GM23338 (cell line): Measurements from ENCODE around the gene CD22. TPM values are rescaled to one million over a fixed set of nuclear protein-coding genes. Genes with fewer than 3 reads are reported as not detected.

Experiments
- ATAC-seq: fragments of 200-7000 bp; cut with Tn5 transposase; 3 replicates; pipeline ENCODE4 v1.9.1; 2020
- DNase-seq: peaks from one replicate; pipeline ENCODE4 v3.0.0-alpha.2; 2015; ENCODE audit warnings: low spot score
- H2AFZ ChIP-seq: fragments of 200-600 bp; sonication (generic); 2 replicates; pipeline ENCODE4 v1.8.0; 2016; ENCODE audit warnings: antibody characterized with exemption, mild to moderate bottlenecking, moderate library complexity
- H3F3A ChIP-seq: fragments of 200-600 bp; sonication (generic); replicated peaks from 2 replicates; pipeline ENCODE4 v1.8.0; 2017; ENCODE audit warnings: antibody characterized with exemption, mixed run types, low read depth
- H3K27ac ChIP-seq: fragments of 200-600 bp; sonication (generic); 2 replicates; pipeline ENCODE4 v1.6.1; 2016; ENCODE audit warnings: low read depth
- H3K27me3 ChIP-seq: fragments of 200-600 bp; sonication (generic); 2 replicates; pipeline ENCODE4 v1.8.0; 2016; ENCODE audit warnings: mild to moderate bottlenecking, mixed run types, moderate library complexity; ENCODE audit not compliant: insufficient read depth
- H3K36me3 ChIP-seq: fragments of 200-600 bp; sonication (generic); 2 replicates; pipeline ENCODE4 v1.8.0; 2016; ENCODE audit warnings: mild to moderate bottlenecking; ENCODE audit not compliant: insufficient read depth
- H3K4me1 ChIP-seq: fragments of 200-600 bp; sonication (generic); 2 replicates; pipeline ENCODE4 v1.8.0; 2016; ENCODE audit warnings: mild to moderate bottlenecking, moderate library complexity; ENCODE audit not compliant: insufficient read depth
- H3K4me2 ChIP-seq: fragments of 200-600 bp; sonication (generic); 2 replicates; pipeline ENCODE4 v1.7.1; 2017; ENCODE audit warnings: mixed run types
- H3K4me3 ChIP-seq: fragments of 200-600 bp; sonication (generic); 2 replicates; pipeline ENCODE4 v1.6.1; 2016; ENCODE audit warnings: mixed run types
- H3K79me2 ChIP-seq: fragments of 200-600 bp; sonication (generic); replicated peaks from 2 replicates; pipeline ENCODE4 v1.8.0; 2017; ENCODE audit warnings: mild to moderate bottlenecking; ENCODE audit not compliant: insufficient read depth
- H3K9me2 ChIP-seq: fragments of 200-600 bp; sonication (generic); 2 replicates; pipeline ENCODE4 v1.8.0; 2017; ENCODE audit not compliant: insufficient read depth
- H4K20me1 ChIP-seq: fragments of 200-600 bp; sonication (generic); replicated peaks from 2 replicates; pipeline ENCODE4 v1.8.0; 2017; ENCODE audit warnings: mild to moderate bottlenecking; ENCODE audit not compliant: insufficient read depth
- H3K27ac Mint-ChIP-seq: 2 replicates; pipeline ENCODE4 v1.8.0; 2020; ENCODE audit warnings: inconsistent platforms, mild to moderate bottlenecking, moderate library complexity, mixed read lengths
- H3K27me3 Mint-ChIP-seq: 3 replicates; pipeline ENCODE4 v1.8.0; 2022; ENCODE audit warnings: low read depth, mild to moderate bottlenecking, moderate library complexity, mixed read lengths, inconsistent platforms; ENCODE audit not compliant: insufficient read depth, poor library complexity
- H3K36me3 Mint-ChIP-seq: 3 replicates; pipeline ENCODE4 v1.8.0; 2021; ENCODE audit warnings: low read depth, mild to moderate bottlenecking, inconsistent platforms, moderate library complexity, mixed read lengths
- H3K4me1 Mint-ChIP-seq: 3 replicates; pipeline ENCODE4 v1.8.0; 2020; ENCODE audit warnings: mild to moderate bottlenecking, inconsistent platforms, mixed read lengths
- H3K4me3 Mint-ChIP-seq: 3 replicates; pipeline ENCODE4 v1.8.0; 2021; ENCODE audit warnings: moderate library complexity, mild to moderate bottlenecking, inconsistent platforms, mixed read lengths
- H3K9me3 Mint-ChIP-seq: 3 replicates; pipeline ENCODE4 v1.8.0; 2020; ENCODE audit warnings: moderate library complexity, mild to moderate bottlenecking, inconsistent platforms, mixed read lengths
- EZH2 ChIP-seq: fragments of 200-600 bp; sonication (generic); IDR thresholded peaks from one replicate; pipeline ENCODE4 v1.8.0; 2017; ENCODE audit warnings: antibody characterized with exemption, mild to moderate bottlenecking, low read depth; ENCODE audit not compliant: unreplicated experiment
- STAT1 ChIP-seq: IDR thresholded peaks from one replicate; pipeline ENCODE4 v1.6.1; 2016; ENCODE audit warnings: antibody characterized with exemption; ENCODE audit not compliant: unreplicated experiment
- polyA plus RNA-seq: library from polyadenylated mRNA; unstranded; fragments of >200 nt; fragmentation: Nextera tagmentation; extraction: Ambion mirVana; gene quantifications from 2 replicates; pipeline ENCODE4 v1.2.1, GENCODE V29; 2016
- total RNA-seq: library from RNA; depleted of rRNA; stranded (reverse); fragments of >200 nt; shearing (Covaris generic); gene quantifications from 2 replicates; pipeline ENCODE4 v1.2.3, GENCODE V29; 2014
- TF ChIP-seq, protein P1 (sequence below): fragments of 250-450 bp; sonication (Bioruptor Pico); IDR thresholded peaks from 2 replicates; pipeline ENCODE4 v1.5.0; 2020; ENCODE audit warnings: mild to moderate bottlenecking, moderate library complexity
- TF ChIP-seq, protein P2 (sequence below): IDR thresholded peaks from one replicate; pipeline ENCODE4 v1.6.1; 2018; ENCODE audit warnings: antibody characterized with exemption; ENCODE audit not compliant: unreplicated experiment

The CD22 gene
- total and polyA plus RNA-seq, 2 experiments from 2014 or later: 0.10 to 0.32 TPM

DNA sequence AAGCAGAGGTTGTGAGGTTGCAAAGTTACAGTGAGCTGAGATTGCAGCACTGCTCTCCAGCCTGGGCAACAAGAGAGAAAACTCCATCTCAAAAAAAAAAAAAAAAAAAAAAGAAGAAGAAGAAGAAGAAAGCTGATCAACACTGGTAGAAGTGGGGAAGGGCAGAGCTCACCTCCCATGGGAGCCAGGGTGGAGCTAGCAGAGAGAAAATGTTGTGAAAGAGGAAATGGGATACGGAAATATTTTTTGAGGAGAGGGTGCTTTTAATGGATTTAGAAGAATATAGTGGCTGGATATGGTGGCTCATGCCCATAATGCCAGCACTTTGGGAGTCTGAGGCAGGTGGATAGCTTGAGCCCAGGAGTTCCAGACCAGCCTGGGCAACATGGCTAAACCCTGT, 48.7 kb downstream of the CD22 start:
- Histone ChIP-seq H3K9me2 (no peaks in the 10 kb centered on the region; the same call in 1 of the 2 replicates), H3K4me2 (no peak overlapping the region), H3K4me3 (no peak overlapping the region), H3K4me1 (peaks cover 6% of the 10 kb centered on the region), H3K79me2 (no peaks in the 10 kb centered on the region), H2AFZ (no peak overlapping the region), H3K27me3 (no peaks in the 10 kb centered on the region), H3K27ac (no peak overlapping the region), H3F3A (no peaks in the 10 kb centered on the region), H4K20me1 (no peaks in the 10 kb centered on the region), H3K36me3 (no peaks in the 10 kb centered on the region)
- Mint-ChIP-seq H3K4me1 (peaks cover 10% of the 10 kb centered on the region), H3K27ac (no peak overlapping the region), H3K36me3 (no peaks in the 10 kb centered on the region; the same call in 2 of the 3 replicates), H3K9me3 (peaks cover 30% of the 10 kb centered on the region), H3K4me3 (no peak overlapping the region), H3K27me3 (peaks cover 12% of the 10 kb centered on the region)
- no peak for TF ChIP-seq STAT1
- TF ChIP-seq, protein P1, sequence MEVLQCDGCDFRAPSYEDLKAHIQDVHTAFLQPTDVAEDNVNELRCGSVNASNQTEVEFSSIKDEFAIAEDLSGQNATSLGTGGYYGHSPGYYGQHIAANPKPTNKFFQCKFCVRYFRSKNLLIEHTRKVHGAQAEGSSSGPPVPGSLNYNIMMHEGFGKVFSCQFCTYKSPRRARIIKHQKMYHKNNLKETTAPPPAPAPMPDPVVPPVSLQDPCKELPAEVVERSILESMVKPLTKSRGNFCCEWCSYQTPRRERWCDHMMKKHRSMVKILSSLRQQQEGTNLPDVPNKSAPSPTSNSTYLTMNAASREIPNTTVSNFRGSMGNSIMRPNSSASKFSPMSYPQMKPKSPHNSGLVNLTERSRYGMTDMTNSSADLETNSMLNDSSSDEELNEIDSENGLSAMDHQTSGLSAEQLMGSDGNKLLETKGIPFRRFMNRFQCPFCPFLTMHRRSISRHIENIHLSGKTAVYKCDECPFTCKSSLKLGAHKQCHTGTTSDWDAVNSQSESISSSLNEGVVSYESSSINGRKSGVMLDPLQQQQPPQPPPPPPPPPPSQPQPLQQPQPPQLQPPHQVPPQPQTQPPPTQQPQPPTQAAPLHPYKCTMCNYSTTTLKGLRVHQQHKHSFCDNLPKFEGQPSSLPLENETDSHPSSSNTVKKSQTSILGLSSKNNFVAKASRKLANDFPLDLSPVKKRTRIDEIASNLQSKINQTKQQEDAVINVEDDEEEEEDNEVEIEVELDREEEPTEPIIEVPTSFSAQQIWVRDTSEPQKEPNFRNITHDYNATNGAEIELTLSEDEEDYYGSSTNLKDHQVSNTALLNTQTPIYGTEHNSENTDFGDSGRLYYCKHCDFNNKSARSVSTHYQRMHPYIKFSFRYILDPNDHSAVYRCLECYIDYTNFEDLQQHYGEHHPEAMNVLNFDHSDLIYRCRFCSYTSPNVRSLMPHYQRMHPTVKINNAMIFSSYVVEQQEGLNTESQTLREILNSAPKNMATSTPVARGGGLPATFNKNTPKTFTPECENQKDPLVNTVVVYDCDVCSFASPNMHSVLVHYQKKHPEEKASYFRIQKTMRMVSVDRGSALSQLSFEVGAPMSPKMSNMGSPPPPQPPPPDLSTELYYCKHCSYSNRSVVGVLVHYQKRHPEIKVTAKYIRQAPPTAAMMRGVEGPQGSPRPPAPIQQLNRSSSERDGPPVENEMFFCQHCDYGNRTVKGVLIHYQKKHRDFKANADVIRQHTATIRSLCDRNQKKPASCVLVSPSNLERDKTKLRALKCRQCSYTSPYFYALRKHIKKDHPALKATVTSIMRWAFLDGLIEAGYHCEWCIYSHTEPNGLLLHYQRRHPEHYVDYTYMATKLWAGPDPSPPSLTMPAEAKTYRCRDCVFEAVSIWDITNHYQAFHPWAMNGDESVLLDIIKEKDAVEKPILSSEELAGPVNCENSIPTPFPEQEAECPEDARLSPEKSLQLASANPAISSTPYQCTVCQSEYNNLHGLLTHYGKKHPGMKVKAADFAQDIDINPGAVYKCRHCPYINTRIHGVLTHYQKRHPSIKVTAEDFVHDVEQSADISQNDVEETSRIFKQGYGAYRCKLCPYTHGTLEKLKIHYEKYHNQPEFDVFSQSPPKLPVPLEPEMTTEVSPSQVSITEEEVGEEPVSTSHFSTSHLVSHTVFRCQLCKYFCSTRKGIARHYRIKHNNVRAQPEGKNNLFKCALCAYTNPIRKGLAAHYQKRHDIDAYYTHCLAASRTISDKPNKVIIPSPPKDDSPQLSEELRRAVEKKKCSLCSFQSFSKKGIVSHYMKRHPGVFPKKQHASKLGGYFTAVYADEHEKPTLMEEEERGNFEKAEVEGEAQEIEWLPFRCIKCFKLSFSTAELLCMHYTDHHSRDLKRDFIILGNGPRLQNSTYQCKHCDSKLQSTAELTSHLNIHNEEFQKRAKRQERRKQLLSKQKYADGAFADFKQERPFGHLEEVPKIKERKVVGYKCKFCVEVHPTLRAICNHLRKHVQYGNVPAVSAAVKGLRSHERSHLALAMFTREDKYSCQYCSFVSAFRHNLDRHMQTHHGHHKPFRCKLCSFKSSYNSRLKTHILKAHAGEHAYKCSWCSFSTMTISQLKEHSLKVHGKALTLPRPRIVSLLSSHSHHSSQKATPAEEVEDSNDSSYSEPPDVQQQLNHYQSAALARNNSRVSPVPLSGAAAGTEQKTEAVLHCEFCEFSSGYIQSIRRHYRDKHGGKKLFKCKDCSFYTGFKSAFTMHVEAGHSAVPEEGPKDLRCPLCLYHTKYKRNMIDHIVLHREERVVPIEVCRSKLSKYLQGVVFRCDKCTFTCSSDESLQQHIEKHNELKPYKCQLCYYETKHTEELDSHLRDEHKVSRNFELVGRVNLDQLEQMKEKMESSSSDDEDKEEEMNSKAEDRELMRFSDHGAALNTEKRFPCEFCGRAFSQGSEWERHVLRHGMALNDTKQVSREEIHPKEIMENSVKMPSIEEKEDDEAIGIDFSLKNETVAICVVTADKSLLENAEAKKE (CRISPR knock-in tag): no peak
- TF ChIP-seq EZH2: no peak
- TF ChIP-seq, protein P2, sequence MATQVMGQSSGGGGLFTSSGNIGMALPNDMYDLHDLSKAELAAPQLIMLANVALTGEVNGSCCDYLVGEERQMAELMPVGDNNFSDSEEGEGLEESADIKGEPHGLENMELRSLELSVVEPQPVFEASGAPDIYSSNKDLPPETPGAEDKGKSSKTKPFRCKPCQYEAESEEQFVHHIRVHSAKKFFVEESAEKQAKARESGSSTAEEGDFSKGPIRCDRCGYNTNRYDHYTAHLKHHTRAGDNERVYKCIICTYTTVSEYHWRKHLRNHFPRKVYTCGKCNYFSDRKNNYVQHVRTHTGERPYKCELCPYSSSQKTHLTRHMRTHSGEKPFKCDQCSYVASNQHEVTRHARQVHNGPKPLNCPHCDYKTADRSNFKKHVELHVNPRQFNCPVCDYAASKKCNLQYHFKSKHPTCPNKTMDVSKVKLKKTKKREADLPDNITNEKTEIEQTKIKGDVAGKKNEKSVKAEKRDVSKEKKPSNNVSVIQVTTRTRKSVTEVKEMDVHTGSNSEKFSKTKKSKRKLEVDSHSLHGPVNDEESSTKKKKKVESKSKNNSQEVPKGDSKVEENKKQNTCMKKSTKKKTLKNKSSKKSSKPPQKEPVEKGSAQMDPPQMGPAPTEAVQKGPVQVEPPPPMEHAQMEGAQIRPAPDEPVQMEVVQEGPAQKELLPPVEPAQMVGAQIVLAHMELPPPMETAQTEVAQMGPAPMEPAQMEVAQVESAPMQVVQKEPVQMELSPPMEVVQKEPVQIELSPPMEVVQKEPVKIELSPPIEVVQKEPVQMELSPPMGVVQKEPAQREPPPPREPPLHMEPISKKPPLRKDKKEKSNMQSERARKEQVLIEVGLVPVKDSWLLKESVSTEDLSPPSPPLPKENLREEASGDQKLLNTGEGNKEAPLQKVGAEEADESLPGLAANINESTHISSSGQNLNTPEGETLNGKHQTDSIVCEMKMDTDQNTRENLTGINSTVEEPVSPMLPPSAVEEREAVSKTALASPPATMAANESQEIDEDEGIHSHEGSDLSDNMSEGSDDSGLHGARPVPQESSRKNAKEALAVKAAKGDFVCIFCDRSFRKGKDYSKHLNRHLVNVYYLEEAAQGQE: no peak
- no peak for ATAC-seq
- DNase-seq: no peak
